GM18519 (cell line): Measurements from ENCODE around the gene APLN.

Experiments
- ATAC-seq: cut with Tn5 transposase; IDR thresholded peaks from one replicate; pipeline ENCODE4 v1.9.1; 2021; ENCODE audit warnings: mild to moderate bottlenecking, moderate library complexity; ENCODE audit not compliant: unreplicated experiment, low FRiP score

APLN gene

DNA sequence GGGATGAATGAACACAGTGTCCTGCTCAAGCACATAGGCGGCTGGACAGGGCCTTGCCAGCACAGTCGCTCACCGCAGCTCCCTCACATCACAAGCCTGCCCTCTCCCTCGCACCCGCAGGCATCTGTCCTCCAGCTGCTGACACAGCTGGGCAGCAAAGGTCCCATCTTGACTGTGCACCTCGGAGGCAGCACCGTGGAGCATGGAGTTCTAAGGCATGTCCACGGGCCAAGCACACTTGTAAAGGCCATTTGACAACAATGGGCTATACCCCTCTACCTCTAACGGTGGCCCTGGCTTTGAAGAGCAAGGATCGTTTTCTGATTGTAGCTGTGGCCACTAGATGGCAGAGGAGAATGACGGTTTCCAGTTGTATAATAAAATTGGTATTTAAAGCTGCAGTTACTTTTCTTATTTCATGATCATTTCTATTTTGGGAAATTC lies 53.8 kb downstream of the APLN start:
- ATAC-seq, result no peak

DNA sequence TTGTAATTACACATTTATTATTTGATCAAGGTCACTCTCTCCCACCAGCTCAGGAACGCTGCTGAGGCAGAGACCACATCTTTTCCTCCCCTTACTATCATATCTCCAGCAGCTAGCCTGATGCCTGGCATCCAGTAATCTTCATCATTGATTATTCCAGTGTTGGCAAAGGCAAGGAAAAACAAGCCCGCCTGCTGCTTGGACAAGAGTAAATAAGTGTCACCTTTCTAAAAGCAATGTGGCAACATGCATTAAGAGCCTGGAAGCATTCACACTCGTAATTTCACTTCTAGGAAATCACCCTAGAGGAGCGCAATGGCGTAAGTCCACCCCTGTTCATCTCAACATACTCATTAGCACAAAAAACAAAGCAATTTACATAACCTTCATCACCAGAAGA lies 54.8 kb downstream of the APLN start:
- no peak for ATAC-seq

- no peak for ATAC-seq
Observed at GRCh38 chrX:129599499-129599898, 55.3 kb downstream of the APLN start.

DNA sequence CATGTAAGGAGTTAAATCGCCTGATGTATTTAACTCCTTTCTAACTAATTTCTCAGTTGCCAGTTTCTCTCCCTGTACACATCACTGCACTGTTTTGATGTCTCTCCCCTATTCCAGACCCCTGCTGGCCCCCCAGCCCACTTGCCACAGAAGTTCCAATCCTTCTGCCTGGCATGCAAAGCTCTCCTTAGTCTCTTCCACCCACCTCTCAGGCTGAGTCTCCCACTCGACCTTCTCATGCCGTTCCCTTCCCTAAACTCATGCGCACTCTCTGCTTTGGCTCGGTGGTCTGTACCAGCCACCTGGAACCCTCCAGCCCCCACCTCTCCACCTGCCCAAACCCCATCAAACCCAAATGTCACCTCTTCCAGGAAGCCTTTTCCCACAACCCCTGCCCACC lies 56.9 kb downstream of the APLN start:
- ATAC-seq, result no peak

GRCh38 chrX:129596077-129596476 lies 58.7 kb downstream of the APLN start:
- ATAC-seq, result no peak
